H9 (cell line): ENCODE measurements around the gene RANBP6. TPM values are rescaled to one million over a fixed set of nuclear protein-coding genes. Genes with fewer than 3 reads are reported as not detected.

ENCODE experiments used
- DNase-seq: peaks from one replicate; pipeline ENCODE4 v3.0.0-alpha.2; 2017
- H2AFZ ChIP-seq: one replicate; pipeline ENCODE4 v1.6.1; 2013; ENCODE audit warnings: mild to moderate bottlenecking, low read length, control low read depth, moderate library complexity
- H2AK5ac ChIP-seq: 2 replicates; pipeline ENCODE4 v1.6.1; 2013; ENCODE audit warnings: low read length, control low read depth, mixed read lengths; ENCODE audit not compliant: insufficient read length
- H2BK120ac ChIP-seq: one replicate; pipeline ENCODE4 v1.6.1; 2013; ENCODE audit warnings: low read depth, mild to moderate bottlenecking, low read length, control low read depth, inconsistent platforms; ENCODE audit not compliant: poor library complexity, severe bottlenecking
- H2BK12ac ChIP-seq: 2 replicates; pipeline ENCODE4 v1.6.1; 2013; ENCODE audit warnings: low read length, control low read depth, mixed read lengths, low read depth; ENCODE audit not compliant: insufficient read length
- H2BK15ac ChIP-seq: 2 replicates; pipeline ENCODE4 v1.6.1; 2013; ENCODE audit warnings: low read depth, low read length, control low read depth
- H2BK20ac ChIP-seq: one replicate; pipeline ENCODE4 v1.6.1; 2013; ENCODE audit warnings: low read depth, mild to moderate bottlenecking, low read length, control low read depth, inconsistent platforms; ENCODE audit not compliant: poor library complexity, severe bottlenecking
- H2BK5ac ChIP-seq: 2 replicates; pipeline ENCODE4 v1.6.1; 2013; ENCODE audit warnings: low read length, control low read depth, mixed read lengths; ENCODE audit not compliant: insufficient read length
- H3K14ac ChIP-seq: 2 replicates; pipeline ENCODE4 v1.6.1; 2013; ENCODE audit warnings: low read length, control low read depth; ENCODE audit not compliant: insufficient read depth
- H3K18ac ChIP-seq: 2 replicates; pipeline ENCODE4 v1.6.1; 2013; ENCODE audit warnings: low read depth, mild to moderate bottlenecking, mixed read lengths, low read length, control low read depth; ENCODE audit not compliant: insufficient read length
- H3K23ac ChIP-seq: 2 replicates; pipeline ENCODE4 v1.6.1; 2013; ENCODE audit warnings: low read length, control low read depth, mixed read lengths, low read depth; ENCODE audit not compliant: insufficient read length
- H3K23me2 ChIP-seq: 2 replicates; pipeline ENCODE4 v1.6.1; 2013; ENCODE audit warnings: low read depth, mild to moderate bottlenecking, mixed read lengths, low read length, control low read depth; ENCODE audit not compliant: insufficient read length, poor library complexity, severe bottlenecking
- H3K27ac ChIP-seq: 2 replicates; pipeline ENCODE4 v1.5.1; 2013; ENCODE audit warnings: low read length, control low read depth, mixed read lengths, low read depth; ENCODE audit not compliant: insufficient read length
- H3K27me3 ChIP-seq: 2 replicates; pipeline ENCODE4 v1.6.1; 2013; ENCODE audit warnings: low read length, control low read depth, inconsistent platforms; ENCODE audit not compliant: insufficient read depth
- H3K4ac ChIP-seq: 2 replicates; pipeline ENCODE4 v1.6.1; 2013; ENCODE audit warnings: low read depth, mild to moderate bottlenecking, control low read depth, inconsistent platforms, low read length, moderate library complexity
- H3K4me1 ChIP-seq: 2 replicates; pipeline ENCODE4 v1.6.1; 2013; ENCODE audit warnings: low read length, control low read depth, inconsistent platforms; ENCODE audit not compliant: insufficient read depth
- H3K4me2 ChIP-seq: 2 replicates; pipeline ENCODE4 v1.6.1; 2013; ENCODE audit warnings: low read length, control low read depth, mixed read lengths; ENCODE audit not compliant: insufficient read length, insufficient read depth
- H3K56ac ChIP-seq: 2 replicates; pipeline ENCODE4 v1.6.1; 2013; ENCODE audit warnings: low read depth, mild to moderate bottlenecking, mixed read lengths, low read length, control low read depth; ENCODE audit not compliant: insufficient read length
- H3K79me1 ChIP-seq: 2 replicates; pipeline ENCODE4 v1.6.1; 2013; ENCODE audit warnings: low read depth, mild to moderate bottlenecking, moderate library complexity, low read length, control low read depth, inconsistent platforms; ENCODE audit not compliant: insufficient read depth, poor library complexity, severe bottlenecking
- H3K79me2 ChIP-seq: 2 replicates; pipeline ENCODE4 v1.6.1; 2013; ENCODE audit warnings: low read length, control low read depth, inconsistent platforms; ENCODE audit not compliant: insufficient read depth
- H3K9ac ChIP-seq: 2 replicates; pipeline ENCODE4 v1.6.1; 2013; ENCODE audit warnings: low read length, control low read depth, mixed read lengths; ENCODE audit not compliant: insufficient read length; ENCODE audit errors: extremely low read depth
- H3K9me3 ChIP-seq: one replicate; pipeline ENCODE4 v1.6.1; 2013; ENCODE audit warnings: low read depth, low read length, inconsistent platforms; ENCODE audit not compliant: control insufficient read depth
- H3T11ph ChIP-seq: one replicate; pipeline ENCODE4 v1.6.1; 2013; ENCODE audit warnings: mild to moderate bottlenecking, low read length, control low read depth, inconsistent platforms
- H4K20me1 ChIP-seq: one replicate; pipeline ENCODE4 v1.6.1; 2013; ENCODE audit not compliant: control insufficient read depth, insufficient read length, insufficient read depth
- H4K5ac ChIP-seq: 2 replicates; pipeline ENCODE4 v1.6.1; 2013; ENCODE audit warnings: low read depth, mild to moderate bottlenecking, mixed read lengths, low read length, control low read depth; ENCODE audit not compliant: insufficient read length
- H4K8ac ChIP-seq: replicated peaks from 2 replicates; pipeline ENCODE4 v1.6.1; 2013; ENCODE audit warnings: low read length, control low read depth, mixed read lengths, low read depth; ENCODE audit not compliant: insufficient read length
- H4K91ac ChIP-seq: 2 replicates; pipeline ENCODE4 v1.6.1; 2013; ENCODE audit warnings: low read depth, mild to moderate bottlenecking, moderate library complexity, mixed read lengths, low read length, control low read depth; ENCODE audit not compliant: insufficient read length
- H3K27ac Mint-ChIP-seq, 3 experiments: 2 replicates in 2 of 3; 3 replicates in 1 of 3; pipeline ENCODE4 v1.8.0; 2020 to 2021; ENCODE audit warnings: mixed read lengths in 3 of 3, mild to moderate bottlenecking in 1 of 3, moderate library complexity in 1 of 3
- H3K27me3 Mint-ChIP-seq: 2 replicates; pipeline ENCODE4 v1.8.0; 2021; ENCODE audit warnings: low read depth, mild to moderate bottlenecking, moderate library complexity, mixed read lengths
- H3K36me3 Mint-ChIP-seq, 3 experiments: 2 replicates in 2 of 3; 3 replicates in 1 of 3; pipeline ENCODE4 v1.8.0; 2020 to 2021; ENCODE audit warnings: low read depth in 3 of 3, mixed read lengths in 3 of 3; ENCODE audit not compliant: insufficient read depth in 1 of 3
- H3K4me1 Mint-ChIP-seq, 2 experiments: 2 replicates each; pipeline ENCODE4 v1.8.0; 2020; ENCODE audit warnings: mixed read lengths in 2 of 2
- H3K4me3 Mint-ChIP-seq, 2 experiments: 2 replicates in 1 of 2; 3 replicates in 1 of 2; pipeline ENCODE4 v1.8.0; 2020 to 2021; ENCODE audit warnings: mild to moderate bottlenecking in 2 of 2, mixed read lengths in 2 of 2, moderate library complexity in 1 of 2
- H3K9me3 Mint-ChIP-seq, 2 experiments: 2 replicates in 1 of 2; 3 replicates in 1 of 2; pipeline ENCODE4 v1.8.0; 2020; ENCODE audit warnings: mild to moderate bottlenecking in 2 of 2, mixed read lengths in 2 of 2, moderate library complexity in 1 of 2
- WGBS: extraction: QIAGEN DNeasy Blood & Tissue Kit; methylation state at CpG from one replicate; pipeline ENCODE4 v1.1.7; 2013; ENCODE audit warnings: missing lambda C conversion rate, low lambda C conversion rate, mixed read lengths; ENCODE audit not compliant: insufficient read length; ENCODE audit errors: extremely low coverage; 5-methylcytosine and 5-hydroxymethylcytosine counted together
- total RNA-seq: library from RNA; stranded (reverse); gene quantifications from 2 replicates; pipeline ENCODE4 v1.2.1, GENCODE V29; 2021
- TF ChIP-seq, protein P1 (sequence below): fragments of 200-600 bp; sonication (generic); conservative IDR thresholded peaks from 3 replicates; pipeline ENCODE4 v1.8.0; 2021; ENCODE audit warnings: antibody characterized with exemption, mild to moderate bottlenecking

RANBP6 gene
- total RNA-seq, 1 experiment from 2014 or later, result 19.1 TPM

DNA sequence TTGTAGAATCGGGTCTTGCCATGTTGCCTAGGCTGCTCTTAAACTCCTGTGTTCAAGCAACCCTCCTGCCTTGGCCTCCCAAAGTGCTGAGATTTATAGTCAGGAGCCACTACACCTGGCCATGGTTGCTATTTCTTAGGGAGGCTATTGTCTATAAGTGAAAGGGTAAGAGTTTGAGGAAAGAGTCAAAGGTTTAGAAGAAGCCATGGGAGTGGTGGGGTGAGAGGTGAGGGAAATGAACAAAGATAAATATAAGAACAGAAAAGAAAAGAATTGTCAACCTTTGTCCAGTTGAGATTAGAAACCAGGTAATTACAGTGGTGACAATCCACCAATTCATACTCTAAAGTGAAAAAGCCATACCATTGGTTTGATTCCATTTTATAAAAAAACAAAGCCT is 32.6 kb upstream of the RANBP6 start:
- no peak for DNase-seq
- Mint-ChIP-seq H3K4me1 (peaks cover 11% of the 10 kb centered on the region in 2 experiments), H3K4me3 (no peak overlapping the region), H3K9me3 (no peaks in the 10 kb centered on the region), H3K36me3 (no peaks in the 10 kb centered on the region), H3K27me3 (0 out of 2 replicates have a peak, but pooled peaks cover 1% of the 10 kb centered on the region), H3K27ac (no peak overlapping the region)
- no peak overlapping the region for H3K23ac ChIP-seq
- no peak overlapping the region for H4K5ac ChIP-seq
- no peaks in the 10 kb centered on the region for H3K9me3 ChIP-seq
- no peak overlapping the region for H2BK120ac ChIP-seq
- no peak overlapping the region for H3K56ac ChIP-seq
- no peak overlapping the region for H2BK12ac ChIP-seq
- H4K91ac ChIP-seq, result no peak overlapping the region
- H2AK5ac ChIP-seq, result no peak overlapping the region
- no peak overlapping the region for H3T11ph ChIP-seq
- H3K79me1 ChIP-seq, result no peaks in the 10 kb centered on the region
- H2BK15ac ChIP-seq, result no peak overlapping the region
- no peak overlapping the region for H3K4ac ChIP-seq
- H4K8ac ChIP-seq, result no peak overlapping the region
- no peaks in the 10 kb centered on the region for H3K4me1 ChIP-seq
- no peaks in the 10 kb centered on the region for H3K27me3 ChIP-seq
- TF ChIP-seq, protein P1, sequence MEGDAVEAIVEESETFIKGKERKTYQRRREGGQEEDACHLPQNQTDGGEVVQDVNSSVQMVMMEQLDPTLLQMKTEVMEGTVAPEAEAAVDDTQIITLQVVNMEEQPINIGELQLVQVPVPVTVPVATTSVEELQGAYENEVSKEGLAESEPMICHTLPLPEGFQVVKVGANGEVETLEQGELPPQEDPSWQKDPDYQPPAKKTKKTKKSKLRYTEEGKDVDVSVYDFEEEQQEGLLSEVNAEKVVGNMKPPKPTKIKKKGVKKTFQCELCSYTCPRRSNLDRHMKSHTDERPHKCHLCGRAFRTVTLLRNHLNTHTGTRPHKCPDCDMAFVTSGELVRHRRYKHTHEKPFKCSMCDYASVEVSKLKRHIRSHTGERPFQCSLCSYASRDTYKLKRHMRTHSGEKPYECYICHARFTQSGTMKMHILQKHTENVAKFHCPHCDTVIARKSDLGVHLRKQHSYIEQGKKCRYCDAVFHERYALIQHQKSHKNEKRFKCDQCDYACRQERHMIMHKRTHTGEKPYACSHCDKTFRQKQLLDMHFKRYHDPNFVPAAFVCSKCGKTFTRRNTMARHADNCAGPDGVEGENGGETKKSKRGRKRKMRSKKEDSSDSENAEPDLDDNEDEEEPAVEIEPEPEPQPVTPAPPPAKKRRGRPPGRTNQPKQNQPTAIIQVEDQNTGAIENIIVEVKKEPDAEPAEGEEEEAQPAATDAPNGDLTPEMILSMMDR, result no peak
- H4K20me1 ChIP-seq, result no peaks in the 10 kb centered on the region
- H3K79me2 ChIP-seq, result no peaks in the 10 kb centered on the region
- WGBS, result no CpG with 5 or more reads among the region's 1 CpG
- H3K9ac ChIP-seq, result no peak overlapping the region
- no peak overlapping the region for H2BK20ac ChIP-seq
- no peak overlapping the region for H3K18ac ChIP-seq
- H3K23me2 ChIP-seq, result no peaks in the 10 kb centered on the region
- H2BK5ac ChIP-seq, result no peak overlapping the region
- H3K4me2 ChIP-seq, result no peak overlapping the region
- no peak overlapping the region for H3K14ac ChIP-seq
- no peak overlapping the region for H2AFZ ChIP-seq
- no peak overlapping the region for H3K27ac ChIP-seq
